HG03520 (cell line): ENCODE measurements around the gene NDUFB2.
A peak's percentile ranks its signal among the peaks of the same experiment; 100 is the strongest.
"Not testable (repeated sequence)": the region's sequence is repeated elsewhere in the genome, so short reads cannot be mapped to it uniquely, and the experiment has no call there.

Experiments used
- ATAC-seq: cut with Tn5 transposase; IDR thresholded peaks from one replicate; pipeline ENCODE4 v1.9.1; 2021; ENCODE audit warnings: mild to moderate bottlenecking, moderate library complexity; ENCODE audit not compliant: unreplicated experiment

NDUFB2 gene

GRCh38 chr7:140689199-140690152, 7.0 kb upstream of the NDUFB2 start:
- no peak for ATAC-seq

- ATAC-seq, result no peak
These were observed 5.0 kb upstream of the NDUFB2 start for GRCh38 chr7:140691376-140692045.

GRCh38 chr7:140693849-140694248, 2.7 kb upstream of the NDUFB2 start:
- not testable (repeated sequence) for ATAC-seq

- ATAC-seq, result no peak
These were observed 1.9 kb upstream of the NDUFB2 start for GRCh38 chr7:140694592-140694991.

- ATAC-seq, result no peak
These were observed 1.1 kb upstream of the NDUFB2 start for GRCh38 chr7:140695381-140695780.

- ATAC-seq, result peak; percentile 4
These were observed 356 bp upstream of the NDUFB2 start for GRCh38 chr7:140696024-140696679.

GRCh38 chr7:140697447-140698143, 1.1 kb downstream of the NDUFB2 start:
- no peak for ATAC-seq

GRCh38 chr7:140698477-140698876, 2.0 kb downstream of the NDUFB2 start:
- no peak for ATAC-seq

GRCh38 chr7:140702774-140703173, 6.3 kb downstream of the NDUFB2 start:
- no peak for ATAC-seq

- ATAC-seq, result no peak
These were observed 7.7 kb downstream of the NDUFB2 start for GRCh38 chr7:140704205-140704604.

- no peak for ATAC-seq
These were observed 10.6 kb downstream of the NDUFB2 start for GRCh38 chr7:140707132-140707531.

GRCh38 chr7:140708764-140709163, 12.3 kb downstream of the NDUFB2 start:
- ATAC-seq, result not testable (repeated sequence)

- ATAC-seq, result not testable (repeated sequence)
These were observed 15.9 kb downstream of the NDUFB2 start for GRCh38 chr7:140712392-140712791.

- no peak for ATAC-seq
These were observed 18.0 kb downstream of the NDUFB2 start for GRCh38 chr7:140714331-140715040.

- no peak for ATAC-seq
These were observed 23.2 kb downstream of the NDUFB2 start for GRCh38 chr7:140719721-140720120.

- no peak for ATAC-seq
These were observed 25.7 kb downstream of the NDUFB2 start for GRCh38 chr7:140722254-140722653.

- ATAC-seq, result no peak
These were observed 26.5 kb downstream of the NDUFB2 start for GRCh38 chr7:140723006-140723405.

- no peak for ATAC-seq
These were observed 27.1 kb downstream of the NDUFB2 start for GRCh38 chr7:140723574-140723973.

GRCh38 chr7:140724706-140725105, 28.2 kb downstream of the NDUFB2 start:
- no peak for ATAC-seq

GRCh38 chr7:140726281-140726680, 29.8 kb downstream of the NDUFB2 start:
- ATAC-seq, result no peak
